CD4-positive, CD25-positive, alpha-beta regulatory T cell (primary cell): ENCODE results near the gene KLK13. TPM values are rescaled to one million over a fixed set of nuclear protein-coding genes. Genes with fewer than 3 reads are reported as not detected.

Source experiments
- ATAC-seq, 2 donors: fragments of 150-1000 bp; cut with Tn5 transposase; one replicate each; pipeline ENCODE4 v1.10.0; 2021; ENCODE audit warnings: low read depth in 2 of 2, moderate number of reproducible peaks in 2 of 2, moderate library complexity in 1 of 2
- DNase-seq, 3 donors: peaks; one replicate each; pipeline versions ENCODE4 v3.0.0 to v3.0.0-alpha.2; 2012 to 2022; ENCODE audit warnings: mixed read lengths in 1 of 3
- H3K27ac ChIP-seq: one replicate; pipeline ENCODE4 v1.7.0; 2013; ENCODE audit warnings: mild to moderate bottlenecking, low read length; ENCODE audit not compliant: insufficient read depth, poor library complexity, severe bottlenecking
- H3K27me3 ChIP-seq: one replicate; pipeline ENCODE4 v1.7.0; 2013; ENCODE audit warnings: low read length; ENCODE audit not compliant: control insufficient read depth, insufficient read depth
- H3K36me3 ChIP-seq: one replicate; pipeline ENCODE4 v1.7.0; 2013; ENCODE audit warnings: mild to moderate bottlenecking, low read length, moderate library complexity; ENCODE audit not compliant: control insufficient read depth, insufficient read depth
- H3K4me1 ChIP-seq: 2 replicates; pipeline ENCODE4 v1.7.0; 2013; ENCODE audit warnings: mild to moderate bottlenecking, low read length; ENCODE audit not compliant: insufficient read depth, control insufficient read depth, poor library complexity, severe bottlenecking
- H3K4me3 ChIP-seq: one replicate; pipeline ENCODE4 v1.7.0; 2013; ENCODE audit warnings: low read depth, mild to moderate bottlenecking, low read length, moderate library complexity
- H3K9me3 ChIP-seq, 2 experiments: 1 replicate in 1 of 2; 2 replicates in 1 of 2; pipeline ENCODE4 v1.7.0; 2013; ENCODE audit warnings: low read length in 2 of 2, mild to moderate bottlenecking in 1 of 2, moderate library complexity in 1 of 2; ENCODE audit not compliant: control insufficient read depth in 2 of 2
- H3K27ac Mint-ChIP-seq, 3 donors: one replicate each; pipeline ENCODE4 v1.8.0; 2020 to 2022; ENCODE audit warnings: mild to moderate bottlenecking in 3 of 3, mixed read lengths in 3 of 3, moderate library complexity in 2 of 3
- H3K27me3 Mint-ChIP-seq: one replicate; pipeline ENCODE4 v1.8.0; 2022; ENCODE audit warnings: mild to moderate bottlenecking, mixed read lengths
- H3K36me3 Mint-ChIP-seq: one replicate; pipeline ENCODE4 v1.8.0; 2020; ENCODE audit warnings: mixed read lengths
- H3K4me1 Mint-ChIP-seq, 4 donors: one replicate each; pipeline ENCODE4 v1.8.0; 2020 to 2022; ENCODE audit warnings: mixed read lengths in 4 of 4, mild to moderate bottlenecking in 1 of 4
- H3K4me3 Mint-ChIP-seq, 4 donors: one replicate each; pipeline ENCODE4 v1.8.0; 2020 to 2022; ENCODE audit warnings: mild to moderate bottlenecking in 4 of 4, mixed read lengths in 4 of 4, moderate library complexity in 3 of 4
- H3K9me3 Mint-ChIP-seq, 7 donors: one replicate each; pipeline ENCODE4 v1.8.0; 2020 to 2022; ENCODE audit warnings: mixed read lengths in 7 of 7, mild to moderate bottlenecking in 3 of 7, moderate library complexity in 2 of 7
- polyA plus RNA-seq, 4 donors: library from polyadenylated mRNA; unstranded; fragments of 300-500 nt; fragmentation: Illumina TruSeq; gene quantifications; one replicate each; pipeline ENCODE4 v1.2.3, GENCODE V29; 2021
- total RNA-seq: library from RNA; stranded (reverse); gene quantifications from one replicate; pipeline ENCODE4 v1.2.3, GENCODE V29; 2022

The KLK13 gene
- total and polyA plus RNA-seq, 5 donors from 2014 or later = not detected

DNA sequence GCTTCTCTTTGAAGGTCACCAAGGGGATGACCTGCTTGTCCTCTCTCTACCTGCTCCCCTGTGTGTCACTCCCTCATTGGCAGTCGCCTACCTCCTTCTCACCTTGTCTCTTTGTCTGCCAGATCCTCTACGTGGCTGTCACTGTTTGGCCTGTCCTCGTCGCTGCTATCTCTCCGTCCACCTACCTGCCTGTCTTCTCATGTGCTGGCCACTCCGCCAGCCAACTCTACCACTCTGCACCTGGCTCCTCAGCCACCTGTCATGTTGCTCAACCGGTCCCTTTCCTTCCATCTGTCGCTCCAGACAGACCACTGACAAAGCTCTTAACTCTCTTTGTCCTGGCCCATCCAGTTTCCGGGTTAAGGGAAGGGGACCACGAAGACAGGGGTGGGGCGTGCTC, 30.2 kb downstream of the KLK13 start, which contains the start of gene KLK12:
Gene KLK12 (minus strand): TSS at position 299 of the 400 bp plus-strand sequence. CDS start 381 bp downstream, outside the sequence.
- H3K27ac Mint-ChIP-seq = no peak within 1 kb of the TSS
- no peaks in the 10 kb centered on the region for H3K4me1 ChIP-seq
- no peak for DNase-seq

DNA sequence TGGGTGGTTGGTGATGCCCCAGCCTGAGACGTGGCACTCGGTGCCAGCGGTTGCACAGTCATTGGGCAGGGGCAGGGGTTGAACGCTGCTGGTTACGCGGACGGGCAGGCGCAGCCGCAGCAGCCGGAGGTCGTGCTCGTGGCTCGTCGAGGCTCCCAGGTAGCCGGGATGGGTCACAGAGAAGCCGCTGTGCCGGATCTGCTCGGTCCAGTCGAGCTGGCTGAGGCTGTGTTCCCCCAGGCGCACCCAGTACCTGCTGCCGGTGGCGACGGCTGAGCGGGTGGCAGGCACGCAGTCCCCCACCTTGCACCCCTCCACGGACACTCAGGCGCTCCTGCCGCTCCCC, 33.0 kb downstream of the KLK13 start:
- H3K27me3 Mint-ChIP-seq = peaks cover 27% of the 10 kb centered on the region
- Histone ChIP-seq H3K36me3 (no peaks in the 10 kb centered on the region), H3K4me3 (no peak overlapping the region), H3K27me3 (no peaks in the 10 kb centered on the region), H3K4me1 (no peaks in the 10 kb centered on the region), H3K9me3 (no peaks in the 10 kb centered on the region), H3K27ac (no peak overlapping the region)
- H3K9me3 Mint-ChIP-seq = peaks cover 0 to 4% (median 0%) of the 10 kb centered on the region in 7 donors
- H3K4me1 Mint-ChIP-seq = peaks cover 0 to under 1% (median 0%) of the 10 kb centered on the region in 4 donors
- ATAC-seq (no peak), DNase-seq (no peak)
- H3K27ac Mint-ChIP-seq = no peak overlapping the region
- H3K36me3 Mint-ChIP-seq = no peaks in the 10 kb centered on the region
- H3K4me3 Mint-ChIP-seq = no peak overlapping the region

More for the DNA sequence above, 30.2 kb downstream of the KLK13 start, which contains the start of gene KLK12:
- H3K4me3 ChIP-seq = no peak within 1 kb of the TSS
- no peak within 1 kb of the TSS for H3K27ac ChIP-seq
- no peaks in the 10 kb centered on the region for H3K9me3 ChIP-seq
- peaks cover 15% of the 10 kb centered on the region for H3K27me3 Mint-ChIP-seq
- no peak within 1 kb of the TSS for H3K4me3 Mint-ChIP-seq
- peaks cover 0 to 4% (median 0%) of the 10 kb centered on the region in 7 donors for H3K9me3 Mint-ChIP-seq
- H3K4me1 Mint-ChIP-seq = no peaks in the 10 kb centered on the region
- no peaks in the 10 kb centered on the region for H3K27me3 ChIP-seq
- H3K36me3 ChIP-seq = no peaks in the 10 kb centered on the region
- no peaks in the 10 kb centered on the region for H3K36me3 Mint-ChIP-seq
- no peak for ATAC-seq

DNA sequence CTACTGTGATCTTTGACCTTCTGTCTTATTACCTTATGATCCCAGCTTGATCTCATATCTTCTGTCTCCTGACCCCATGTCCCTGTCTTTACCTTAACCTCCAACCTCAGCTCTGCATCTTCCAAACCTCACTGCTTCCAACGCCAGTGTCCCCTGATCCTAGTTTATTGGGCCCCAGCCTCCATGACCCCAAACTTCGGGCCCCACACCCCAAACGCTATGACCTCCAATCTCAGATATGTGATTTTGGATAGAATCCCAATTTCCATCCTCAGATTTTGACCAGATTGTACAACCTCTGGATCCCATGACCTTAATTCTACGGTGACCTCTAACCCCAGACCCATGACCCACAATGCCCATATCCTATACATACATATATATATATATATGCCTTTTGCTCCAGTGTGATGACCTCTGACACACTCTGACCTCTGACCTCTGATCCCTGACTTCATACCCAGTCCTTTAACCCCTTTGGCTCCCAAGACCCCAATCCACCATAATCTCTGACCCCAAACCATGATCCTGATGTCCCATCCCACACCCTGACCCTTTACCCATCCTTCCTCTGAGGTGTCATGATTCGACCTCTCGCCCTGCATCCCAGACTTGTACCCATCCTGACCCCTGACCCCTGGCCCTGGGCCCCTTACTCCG, 33.5 kb downstream of the KLK13 start:
- ATAC-seq = no peak
- Histone ChIP-seq H3K27me3 (no peaks in the 10 kb centered on the region), H3K4me3 (no peak overlapping the region), H3K9me3 (no peaks in the 10 kb centered on the region), H3K27ac (no peak overlapping the region), H3K4me1 (no peaks in the 10 kb centered on the region), H3K36me3 (no peaks in the 10 kb centered on the region)
- no peak for DNase-seq
- H3K27ac Mint-ChIP-seq = peak overlapping the region in 1 of 3 donors; percentile 57
- peaks cover 0 to 2% (median 0%) of the 10 kb centered on the region in 4 donors for H3K4me1 Mint-ChIP-seq
- H3K4me3 Mint-ChIP-seq = no peak overlapping the region
- no peaks in the 10 kb centered on the region for H3K36me3 Mint-ChIP-seq
- peaks cover 0 to 4% (median 0%) of the 10 kb centered on the region in 7 donors for H3K9me3 Mint-ChIP-seq
- peaks cover 26% of the 10 kb centered on the region for H3K27me3 Mint-ChIP-seq

DNA sequence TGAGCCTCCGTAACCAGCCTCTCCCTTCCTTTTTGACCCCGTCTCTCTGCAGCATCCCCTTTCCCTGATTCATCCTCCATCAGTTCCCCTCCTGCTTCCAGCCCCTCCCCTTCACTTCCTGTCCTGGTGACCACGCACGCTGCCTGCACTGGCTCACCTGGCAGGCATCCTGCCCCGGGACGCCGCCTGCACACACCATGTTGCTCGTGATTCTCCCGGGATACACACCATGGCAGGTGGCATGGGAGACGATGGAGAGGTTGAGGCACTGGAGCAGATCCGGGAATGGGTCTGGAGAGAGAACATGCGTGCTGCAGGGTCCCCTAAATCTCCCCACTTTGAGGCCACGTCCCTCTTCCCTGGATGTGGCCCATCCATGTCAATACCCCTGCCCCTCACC, 34.3 kb downstream of the KLK13 start:
- Histone ChIP-seq H3K36me3 (no peaks in the 10 kb centered on the region), H3K27ac (no peak overlapping the region), H3K27me3 (no peaks in the 10 kb centered on the region), H3K9me3 (no peaks in the 10 kb centered on the region), H3K4me3 (no peak overlapping the region), H3K4me1 (no peaks in the 10 kb centered on the region)
- H3K4me3 Mint-ChIP-seq = no peak overlapping the region
- H3K36me3 Mint-ChIP-seq = no peaks in the 10 kb centered on the region
- H3K9me3 Mint-ChIP-seq = peaks cover 0 to 3% (median 0%) of the 10 kb centered on the region in 7 donors
- DNase-seq (no peak), ATAC-seq (no peak)
- no peak overlapping the region for H3K27ac Mint-ChIP-seq
- peaks cover 0 to 2% (median 0%) of the 10 kb centered on the region in 4 donors for H3K4me1 Mint-ChIP-seq
- H3K27me3 Mint-ChIP-seq = peaks cover 26% of the 10 kb centered on the region

DNA sequence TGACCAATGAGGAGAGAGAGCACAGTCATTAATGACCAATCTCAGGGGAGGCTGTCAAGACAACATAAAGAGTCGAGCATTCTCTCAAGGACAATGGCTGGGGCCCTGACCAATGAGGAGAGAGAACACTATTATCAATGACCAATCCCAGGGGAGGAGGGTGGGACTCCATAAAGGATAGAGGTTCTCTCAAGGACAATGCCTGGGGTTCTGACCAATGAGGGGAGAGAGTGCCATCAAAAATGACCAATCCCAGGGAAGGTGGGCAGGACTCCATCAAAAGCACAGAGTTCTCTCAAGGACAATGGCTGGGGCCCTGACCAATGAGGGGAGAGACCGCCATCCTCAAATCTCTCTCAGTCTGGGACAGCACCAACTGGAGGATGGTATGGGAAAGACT, 35.2 kb downstream of the KLK13 start:
- peaks cover 0 to 2% (median 0%) of the 10 kb centered on the region in 4 donors for H3K4me1 Mint-ChIP-seq
- no peaks in the 10 kb centered on the region for H3K36me3 Mint-ChIP-seq
- H3K27ac ChIP-seq = no peak overlapping the region
- no peaks in the 10 kb centered on the region for H3K36me3 ChIP-seq
- H3K27ac Mint-ChIP-seq = no peak overlapping the region
- H3K4me3 Mint-ChIP-seq = no peak overlapping the region
- DNase-seq = no peak
- no peaks in the 10 kb centered on the region for H3K4me1 ChIP-seq
- H3K27me3 Mint-ChIP-seq = peaks cover 20% of the 10 kb centered on the region
- no peak for ATAC-seq
- no peaks in the 10 kb centered on the region for H3K9me3 ChIP-seq
- peaks cover 0 to 1% (median 0%) of the 10 kb centered on the region in 7 donors for H3K9me3 Mint-ChIP-seq
- H3K4me3 ChIP-seq = no peak overlapping the region
- no peaks in the 10 kb centered on the region for H3K27me3 ChIP-seq

DNA sequence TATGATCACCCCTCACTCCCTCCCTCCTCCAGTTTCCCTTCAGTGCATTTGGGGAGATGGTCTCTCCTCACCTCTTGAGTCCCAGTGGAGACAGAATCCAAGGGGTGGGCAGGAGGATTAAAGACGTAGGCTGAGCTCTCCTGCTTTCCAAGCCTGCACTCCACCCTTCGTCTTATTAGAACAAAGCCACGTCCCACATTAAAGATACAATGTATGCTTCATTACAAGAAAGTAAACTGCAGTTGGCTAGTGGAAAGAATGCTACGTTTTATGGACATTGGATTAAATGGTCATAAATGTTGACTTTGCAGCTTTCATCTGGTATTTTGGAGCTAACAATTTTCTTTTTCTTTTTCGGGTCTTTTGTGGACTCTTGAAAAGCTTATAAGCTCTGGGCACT, 37.0 kb downstream of the KLK13 start:
- Histone ChIP-seq H3K4me1 (no peaks in the 10 kb centered on the region), H3K4me3 (no peak overlapping the region), H3K9me3 (no peaks in the 10 kb centered on the region), H3K36me3 (no peaks in the 10 kb centered on the region), H3K27me3 (no peaks in the 10 kb centered on the region), H3K27ac (no peak overlapping the region)
- Mint-ChIP-seq H3K4me1 (peaks cover 0 to 2% (median 0%) of the 10 kb centered on the region in 4 donors), H3K27me3 (peaks cover 19% of the 10 kb centered on the region), H3K4me3 (no peak overlapping the region), H3K36me3 (no peaks in the 10 kb centered on the region), H3K27ac (no peak overlapping the region), H3K9me3 (no peaks in the 10 kb centered on the region)
- ATAC-seq = no peak
- no peak for DNase-seq

DNA sequence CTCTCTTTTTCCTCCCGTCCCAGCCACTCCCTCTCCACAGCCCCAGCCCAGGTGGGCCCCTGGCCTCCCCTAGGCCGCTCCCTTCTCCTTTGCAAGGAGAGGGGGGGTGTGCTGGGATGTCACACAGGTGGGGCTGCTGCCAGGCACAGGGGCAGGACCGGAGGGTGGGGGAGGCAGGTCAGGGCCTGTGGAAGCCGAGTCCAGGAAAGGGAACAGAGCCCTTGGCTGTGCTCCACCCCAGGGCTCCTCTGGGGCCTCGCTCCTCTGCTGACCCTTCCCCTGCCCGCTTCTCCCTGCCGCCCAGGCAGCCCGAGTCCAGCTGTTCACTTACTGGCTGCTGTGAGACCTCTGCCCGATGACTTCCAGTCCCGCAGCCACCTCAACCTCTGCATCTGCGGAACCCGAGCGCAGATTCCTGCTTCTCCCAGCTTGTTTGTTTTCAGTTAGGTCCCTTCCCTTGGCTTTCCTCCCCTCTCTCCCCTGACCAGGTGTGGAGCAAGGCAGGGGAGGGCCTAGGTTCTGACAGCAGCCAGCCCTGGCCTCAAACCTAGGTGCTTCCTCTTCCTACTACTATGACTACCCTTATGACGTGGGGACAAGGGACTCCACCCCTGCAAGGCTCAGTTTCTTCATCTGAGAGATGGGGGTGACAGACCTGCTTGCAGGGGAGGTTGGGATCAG, 37.6 kb downstream of the KLK13 start:
- Histone ChIP-seq H3K27me3 (no peaks in the 10 kb centered on the region), H3K36me3 (no peaks in the 10 kb centered on the region), H3K4me1 (no peaks in the 10 kb centered on the region), H3K9me3 (no peaks in the 10 kb centered on the region), H3K27ac (no peak overlapping the region), H3K4me3 (no peak overlapping the region)
- no peaks in the 10 kb centered on the region for H3K36me3 Mint-ChIP-seq
- H3K9me3 Mint-ChIP-seq = no peaks in the 10 kb centered on the region
- H3K27ac Mint-ChIP-seq = no peak overlapping the region
- peaks cover 23% of the 10 kb centered on the region for H3K27me3 Mint-ChIP-seq
- DNase-seq = no peak
- peaks cover 0 to 2% (median 0%) of the 10 kb centered on the region in 4 donors for H3K4me1 Mint-ChIP-seq
- ATAC-seq = no peak
- no peak overlapping the region for H3K4me3 Mint-ChIP-seq

DNA sequence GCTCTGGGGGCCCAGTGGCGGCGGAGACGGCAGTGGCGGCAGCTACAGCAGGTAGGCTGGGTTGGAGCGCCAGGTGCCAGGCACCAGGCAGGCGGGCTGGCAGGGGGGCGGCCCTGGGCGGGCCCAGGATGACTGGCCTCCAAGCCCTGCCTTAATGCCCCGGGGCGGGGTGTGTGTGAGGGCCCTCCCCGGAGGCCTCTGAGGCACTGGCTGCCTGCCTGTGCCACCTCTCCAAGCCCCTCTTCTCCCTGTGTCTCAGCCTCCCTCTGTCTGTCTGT, 38.4 kb downstream of the KLK13 start, which contains the start of gene KLK11:
Gene KLK11 (minus strand): TSS at position 63 of the 278 bp plus-strand sequence. CDS start 985 bp downstream, outside the sequence.
- Histone ChIP-seq H3K36me3 (no peaks in the 10 kb centered on the region), H3K4me1 (no peaks in the 10 kb centered on the region), H3K9me3 (no peaks in the 10 kb centered on the region), H3K4me3 (no peak within 1 kb of the TSS), H3K27me3 (no peaks in the 10 kb centered on the region), H3K27ac (no peak within 1 kb of the TSS)
- no peak for ATAC-seq
- Mint-ChIP-seq H3K27ac (peak within 1 kb of the TSS in 1 of 3 donors; percentile 53), H3K27me3 (peaks cover 27% of the 10 kb centered on the region), H3K4me1 (peaks cover 0 to 2% (median 0%) of the 10 kb centered on the region in 4 donors), H3K4me3 (no peak within 1 kb of the TSS), H3K9me3 (no peaks in the 10 kb centered on the region), H3K36me3 (no peaks in the 10 kb centered on the region)
- DNase-seq = no peak
